ENCODE measurements around the gene RALGPS2. TPM values are rescaled to one million over a fixed set of nuclear protein-coding genes. Genes with fewer than 3 reads are reported as not detected.
"Not testable (repeated sequence)": the region's sequence is repeated elsewhere in the genome, so short reads cannot be mapped to it uniquely, and the experiment has no call there.

The RALGPS2 gene
- total RNA-seq, 1 donor from 2014 or later: 15.0 TPM

- no peak for FAIRE-seq
- no peak for TF ChIP-seq CTCF (IDR thresholded peaks at IDR 0.05; ENCODE audit: insufficient read depth, low read length, severe bottlenecking)
- Histone ChIP-seq H3K4me3 (ENCODE audit: low read depth, low read length) (no peak overlapping the region), H3K27me3 (ENCODE audit: control insufficient read depth, insufficient read depth, low read length) (no peaks in the 10 kb centered on the region), H3K36me3 (ENCODE audit: control insufficient read depth, insufficient read depth, low read length) (no peaks in the 10 kb centered on the region)
- no peak for DNase-seq (ENCODE audit: low read depth)
Observed at GRCh38 chr1:178947677-178947981, 222.6 kb downstream of the RALGPS2 start.

DNA sequence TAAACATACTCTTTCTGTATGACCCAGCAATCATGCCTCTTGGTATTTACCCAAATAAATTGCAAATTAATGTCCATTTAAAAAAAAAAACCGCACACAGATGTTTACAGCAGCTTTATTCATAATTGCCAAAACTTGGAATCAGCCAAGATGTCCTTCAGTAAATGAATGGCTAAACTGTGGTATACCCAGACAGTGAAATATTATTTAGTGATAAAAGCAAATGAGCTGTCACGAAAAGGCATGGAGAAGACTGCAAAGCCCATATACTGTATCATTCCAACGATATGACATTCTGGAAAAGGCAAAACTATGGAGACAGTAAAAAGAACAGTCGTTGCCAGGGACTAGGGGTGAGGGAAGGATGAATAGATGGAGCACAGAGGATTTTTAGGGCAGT is 223.6 kb downstream of the RALGPS2 start:
- Histone ChIP-seq H3K27me3 (ENCODE audit: control insufficient read depth, insufficient read depth, low read length) (no peaks in the 10 kb centered on the region), H3K4me3 (ENCODE audit: low read depth, low read length) (no peak overlapping the region), H3K36me3 (ENCODE audit: control insufficient read depth, insufficient read depth, low read length) (no peaks in the 10 kb centered on the region)
- FAIRE-seq (no peak), DNase-seq (ENCODE audit: low read depth) (no peak)
- no peak for TF ChIP-seq CTCF (IDR thresholded peaks at IDR 0.05; ENCODE audit: insufficient read depth, low read length, severe bottlenecking)

- H3K36me3 ChIP-seq (ENCODE audit: control insufficient read depth, insufficient read depth, low read length); H3K4me3 ChIP-seq (ENCODE audit: low read depth, low read length); FAIRE-seq; H3K27me3 ChIP-seq (ENCODE audit: control insufficient read depth, insufficient read depth, low read length); DNase-seq (ENCODE audit: low read depth): not testable (repeated sequence)
Observed at GRCh38 chr1:178949866-178950265, 224.8 kb downstream of the RALGPS2 start.

- TF ChIP-seq CTCF (IDR thresholded peaks at IDR 0.05; ENCODE audit: insufficient read depth, low read length, severe bottlenecking): no peak
- no peaks in the 10 kb centered on the region for H3K36me3 ChIP-seq (ENCODE audit: control insufficient read depth, insufficient read depth, low read length)
- FAIRE-seq (peak; percentile 76), DNase-seq (ENCODE audit: low read depth) (no peak)
- H3K27me3 ChIP-seq (ENCODE audit: control insufficient read depth, insufficient read depth, low read length): no peaks in the 10 kb centered on the region
- H3K4me3 ChIP-seq (ENCODE audit: low read depth, low read length): no peak overlapping the region
Observed at GRCh38 chr1:178951600-178951999, 226.6 kb downstream of the RALGPS2 start.

- no peak for DNase-seq (ENCODE audit: low read depth)
- Histone ChIP-seq H3K36me3 (ENCODE audit: control insufficient read depth, insufficient read depth, low read length) (no peaks in the 10 kb centered on the region), H3K4me3 (ENCODE audit: low read depth, low read length) (no peak overlapping the region), H3K27me3 (ENCODE audit: control insufficient read depth, insufficient read depth, low read length) (no peaks in the 10 kb centered on the region)
- TF ChIP-seq CTCF (IDR thresholded peaks at IDR 0.05; ENCODE audit: insufficient read depth, low read length, severe bottlenecking): no peak
- no peak for FAIRE-seq
Observed at GRCh38 chr1:178953034-178953433, 228.0 kb downstream of the RALGPS2 start.

DNA sequence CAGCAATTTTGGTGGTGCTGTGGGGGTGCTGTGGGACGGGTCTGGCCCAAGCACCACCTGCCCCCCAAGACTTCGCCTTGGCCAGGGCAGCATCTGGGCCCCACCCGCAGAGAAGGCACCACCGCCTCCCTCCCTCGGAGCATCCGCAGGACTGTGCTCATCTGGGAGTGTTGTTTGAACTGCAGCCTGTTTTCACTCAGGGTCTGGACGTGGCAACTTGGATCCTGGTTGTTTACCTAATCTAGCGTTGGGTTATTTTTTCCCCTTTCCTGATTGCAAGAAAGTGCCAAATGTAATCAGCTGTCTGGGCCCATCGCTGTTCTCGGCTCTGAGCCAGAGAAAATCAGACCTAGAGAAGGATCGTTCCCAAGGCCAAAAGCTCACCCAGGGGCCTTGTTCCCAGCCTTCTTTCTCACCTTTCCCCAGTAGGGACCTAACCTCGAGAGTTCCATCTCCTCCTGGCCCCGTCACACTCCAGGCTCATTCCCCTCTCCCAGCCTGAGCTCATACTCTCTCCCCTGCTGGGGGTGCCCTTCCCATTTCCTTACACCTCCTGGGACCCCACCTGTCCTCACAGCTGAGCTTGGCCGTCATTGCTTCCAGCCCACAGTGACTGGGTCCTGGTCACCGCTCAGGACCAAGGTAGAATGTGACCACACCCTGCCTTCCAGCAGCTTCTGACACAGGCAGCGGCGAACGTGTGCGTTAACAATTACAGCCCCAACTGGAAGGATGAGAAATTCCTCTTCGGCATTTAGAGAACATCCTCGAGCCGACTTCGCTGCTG is 228.7 kb downstream of the RALGPS2 start:
- no peak for FAIRE-seq
- TF ChIP-seq CTCF (IDR thresholded peaks at IDR 0.05; ENCODE audit: insufficient read depth, low read length, severe bottlenecking): no peak
- Histone ChIP-seq H3K4me3 (ENCODE audit: low read depth, low read length) (no peak overlapping the region), H3K27me3 (ENCODE audit: control insufficient read depth, insufficient read depth, low read length) (no peaks in the 10 kb centered on the region), H3K36me3 (ENCODE audit: control insufficient read depth, insufficient read depth, low read length) (no peaks in the 10 kb centered on the region)
- no peak for DNase-seq (ENCODE audit: low read depth)

Measured in bronchial epithelial cell (primary cell).